Adrenal gland (tissue), 12 donors: ENCODE measurements around the gene DENND5B. TPM values are rescaled to one million over a fixed set of nuclear protein-coding genes. Genes with fewer than 3 reads are reported as not detected.

ENCODE experiments used
- DNase-seq, 7 donors: peaks; one replicate each; pipeline ENCODE4 v3.0.0-alpha.2; 2019 to 2020
- H3K27ac ChIP-seq, 5 donors: fragments of 200-600 bp; sonication (generic) in 4 of 5; 1 replicate in 3 of 5; 2 replicates in 2 of 5; pipeline versions ENCODE4 v1.5.1 to v1.8.0; 2016 to 2020; ENCODE audit warnings: mild to moderate bottlenecking in 1 of 5
- H3K27me3 ChIP-seq: fragments of 200-600 bp; 2 replicates; pipeline ENCODE4 v1.8.0; 2021
- H3K36me3 ChIP-seq, 2 donors: fragments of 200-600 bp; replicated peaks in 1 of 2; 1 replicate in 1 of 2; 2 replicates in 1 of 2; pipeline versions ENCODE4 v1.5.1 to v1.8.0; 2018 to 2022
- H3K4me1 ChIP-seq, 2 donors: fragments of 200-600 bp; replicated peaks in 1 of 2; 1 replicate in 1 of 2; 2 replicates in 1 of 2; pipeline versions ENCODE4 v1.5.1 to v1.8.0; 2018 to 2021
- H3K4me3 ChIP-seq, 4 donors: fragments of 200-600 bp; sonication (generic) in 3 of 4; one replicate each; pipeline ENCODE4 v1.5.1; 2016 to 2018
- H3K9me3 ChIP-seq, 3 donors: fragments of 200-600 bp; sonication (generic) in 1 of 3; replicated peaks in 1 of 3; 1 replicate in 2 of 3; 2 replicates in 1 of 3; pipeline versions ENCODE4 v1.5.1 to v1.8.0; 2016 to 2021
- POLR2A ChIP-seq, 2 donors: fragments of 450-650 bp; IDR thresholded peaks; one replicate each; pipeline ENCODE4 v1.6.1; 2017; ENCODE audit warnings: antibody characterized with exemption in 2 of 2, mild to moderate bottlenecking in 2 of 2, moderate library complexity in 1 of 2
- WGBS, 4 donors: extraction: QIAGEN DNeasy Blood & Tissue Kit in 2 of 4; methylation state at CpG; one replicate each; pipeline versions ENCODE4 v1.1.5 to v1.1.7; 2013 to 2017; 5-methylcytosine and 5-hydroxymethylcytosine counted together
- intact Hi-C, 2 donors: fragments of 100-400 bp; cut with DNase I; formaldehyde crosslinking; loops; one replicate each; pipeline versions ENCODE4 v1.14.1 to v1.15.0; 2022 to 2023
- polyA plus RNA-seq, 3 donors: library from polyadenylated mRNA; stranded (reverse); fragments of 200-250 nt in 2 of 3; fragments of 350-450 nt in 1 of 3; fragmentation: Illumina TruSeq in 1 of 3; extraction: RNeasy Lipid Tissue Mini Kit (QIAGEN cat#74804) in 1 of 3; gene quantifications; one replicate each; pipeline ENCODE4 v1.2.3, GENCODE V29; 2013 to 2014
- total RNA-seq, 9 donors: library from RNA; depleted of rRNA in 4 of 9; stranded (reverse); fragments of >200 nt in 4 of 9; fragments of 120-200 nt in 1 of 9; fragmentation: NEBNext Ultra II Directional in 1 of 9; extraction: Animal tissue kit (Norgen Biotek cat#: 25700) in 1 of 9; gene quantifications; one replicate each; pipeline versions ENCODE4 v1.1.0 to v1.2.4, GENCODE V29; 2013 to 2023
- TF ChIP-seq, protein P1 (sequence below), 6 experiments: fragments of 450-650 bp in 4 of 6; fragments of 200-600 bp in 2 of 6; sonication (generic) in 1 of 6; IDR thresholded peaks; 1 replicate in 5 of 6; 2 replicates in 1 of 6; pipeline versions ENCODE4 v1.5.1 to v1.8.0; 2016 to 2021; ENCODE audit warnings: antibody characterized with exemption in 6 of 6, mild to moderate bottlenecking in 2 of 6, moderate library complexity in 1 of 6
- donor health status: healthy with polysubstance abuse.
- donor health status: Bipolar disorder and iron deficiency.
- donor health status: DM: yes; HTN: yes; CAD: no.
- donor health status: DM: no; HTN: no; CAD: no.
- donor health status: DM: no; HTN: no; CAD: no.
- donor health status: DM: yes; HTN: yes; CAD: no.

The DENND5B gene
- total and polyA plus RNA-seq, 12 donors: 4.2 to 32.5 (median 23.0) TPM

DNA sequence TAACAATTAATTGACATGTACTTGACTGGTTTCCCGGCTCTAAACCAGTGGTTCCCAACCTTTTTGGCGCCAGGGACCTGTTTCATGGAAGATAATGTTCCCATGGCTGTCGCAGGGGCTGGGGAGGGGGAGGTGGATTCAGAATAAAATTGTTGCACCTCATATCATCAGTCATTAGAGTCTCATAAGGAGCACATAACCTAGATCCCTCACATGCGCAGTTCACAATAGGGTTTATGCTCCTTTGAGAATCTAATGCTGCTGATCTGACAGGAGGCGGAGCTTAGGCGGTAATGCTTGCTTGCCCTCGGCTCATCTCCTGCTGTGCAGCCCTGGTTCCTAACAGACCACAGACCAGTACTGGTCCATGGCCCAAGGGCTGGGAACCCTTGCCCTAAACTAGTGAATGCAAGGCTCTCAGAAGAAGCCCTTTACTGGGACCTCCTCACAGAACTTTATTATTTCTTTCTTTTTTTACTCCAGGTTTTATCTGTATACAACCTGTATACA is 178.6 kb downstream of the DENND5B start:
- Histone ChIP-seq H3K27me3 (no peaks in the 10 kb centered on the region), H3K4me3 (no peak overlapping the region), H3K36me3 (peaks cover 0 to 3% of the 10 kb centered on the region in 2 donors), H3K27ac (no peak overlapping the region), H3K4me1 (no peaks in the 10 kb centered on the region), H3K9me3 (no peaks in the 10 kb centered on the region)
- DNase-seq: no peak
- 79 to 93% (median 89%) methylated on average over 5 to 7 of the region's 7 CpGs for WGBS, 4 donors
- TF ChIP-seq POLR2A (IDR thresholded peaks at IDR 0.05): no peak
- TF ChIP-seq, protein P1, sequence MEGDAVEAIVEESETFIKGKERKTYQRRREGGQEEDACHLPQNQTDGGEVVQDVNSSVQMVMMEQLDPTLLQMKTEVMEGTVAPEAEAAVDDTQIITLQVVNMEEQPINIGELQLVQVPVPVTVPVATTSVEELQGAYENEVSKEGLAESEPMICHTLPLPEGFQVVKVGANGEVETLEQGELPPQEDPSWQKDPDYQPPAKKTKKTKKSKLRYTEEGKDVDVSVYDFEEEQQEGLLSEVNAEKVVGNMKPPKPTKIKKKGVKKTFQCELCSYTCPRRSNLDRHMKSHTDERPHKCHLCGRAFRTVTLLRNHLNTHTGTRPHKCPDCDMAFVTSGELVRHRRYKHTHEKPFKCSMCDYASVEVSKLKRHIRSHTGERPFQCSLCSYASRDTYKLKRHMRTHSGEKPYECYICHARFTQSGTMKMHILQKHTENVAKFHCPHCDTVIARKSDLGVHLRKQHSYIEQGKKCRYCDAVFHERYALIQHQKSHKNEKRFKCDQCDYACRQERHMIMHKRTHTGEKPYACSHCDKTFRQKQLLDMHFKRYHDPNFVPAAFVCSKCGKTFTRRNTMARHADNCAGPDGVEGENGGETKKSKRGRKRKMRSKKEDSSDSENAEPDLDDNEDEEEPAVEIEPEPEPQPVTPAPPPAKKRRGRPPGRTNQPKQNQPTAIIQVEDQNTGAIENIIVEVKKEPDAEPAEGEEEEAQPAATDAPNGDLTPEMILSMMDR (IDR thresholded peaks at IDR 0.05): no peak
- intact Hi-C loops: no loop called here

DNA sequence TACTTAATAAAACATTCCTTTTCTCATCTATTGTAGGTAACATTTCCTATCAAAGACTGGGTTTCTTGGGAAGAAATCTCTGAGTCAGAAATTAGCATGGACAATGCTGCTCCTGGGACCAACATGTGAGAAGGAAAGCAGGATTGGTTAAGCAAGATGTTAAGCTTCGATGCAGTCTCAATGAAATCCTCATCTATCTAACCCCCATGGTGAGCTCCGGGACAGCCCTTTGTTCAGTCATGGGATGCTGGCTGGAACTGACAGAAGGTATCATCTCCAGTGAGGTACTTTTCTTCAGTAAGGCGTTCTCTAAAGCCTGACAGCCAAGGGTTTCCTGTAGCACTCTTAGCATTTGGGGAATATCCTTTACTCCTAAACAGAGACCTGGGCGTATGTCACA is 182.2 kb downstream of the DENND5B start:
- intact Hi-C loops: no loop called here
- Histone ChIP-seq H3K9me3 (no peaks in the 10 kb centered on the region), H3K4me1 (no peaks in the 10 kb centered on the region), H3K27ac (no peak overlapping the region), H3K36me3 (peaks cover 0 to 3% of the 10 kb centered on the region in 2 donors), H3K27me3 (no peaks in the 10 kb centered on the region), H3K4me3 (no peak overlapping the region)
- DNase-seq: no peak
- 87 to 97% (median 94%) methylated on average over 4 of the region's 4 CpGs for WGBS, 4 donors
- TF ChIP-seq POLR2A (IDR thresholded peaks at IDR 0.05): no peak
- TF ChIP-seq, protein P1 (IDR thresholded peaks at IDR 0.05): no peak

DNA sequence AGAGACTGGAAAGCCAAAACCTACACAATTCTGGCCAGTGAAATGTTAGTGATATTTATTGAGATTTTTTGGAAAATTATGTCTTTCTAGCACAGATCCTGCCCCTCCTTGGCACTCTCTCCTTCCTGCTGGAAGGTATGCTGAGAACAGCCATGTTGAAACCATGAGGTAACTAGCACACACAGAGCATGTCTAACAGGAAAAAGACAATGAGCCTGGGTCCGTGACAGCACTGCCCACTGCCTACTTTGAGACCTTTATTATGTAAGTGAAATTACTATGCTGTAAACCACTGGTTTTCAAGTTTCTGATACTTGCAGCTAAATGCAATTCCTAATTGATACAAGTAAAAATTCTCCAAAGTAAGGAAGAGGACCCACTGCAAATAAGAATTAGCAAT is 183.4 kb downstream of the DENND5B start:
- Histone ChIP-seq H3K36me3 (peaks cover 0 to 3% of the 10 kb centered on the region in 2 donors), H3K4me1 (peaks cover 0 to 3% of the 10 kb centered on the region in 2 donors), H3K27ac (no peak overlapping the region), H3K9me3 (no peaks in the 10 kb centered on the region), H3K27me3 (no peaks in the 10 kb centered on the region), H3K4me3 (no peak overlapping the region)
- WGBS, 4 donors: 86 to 100% (median 94%) methylated on average over 1 of the region's 1 CpG
- TF ChIP-seq, protein P1 (IDR thresholded peaks at IDR 0.05): no peak
- no peak for TF ChIP-seq POLR2A (IDR thresholded peaks at IDR 0.05)
- intact Hi-C loops: no loop called here
- no peak for DNase-seq

DNA sequence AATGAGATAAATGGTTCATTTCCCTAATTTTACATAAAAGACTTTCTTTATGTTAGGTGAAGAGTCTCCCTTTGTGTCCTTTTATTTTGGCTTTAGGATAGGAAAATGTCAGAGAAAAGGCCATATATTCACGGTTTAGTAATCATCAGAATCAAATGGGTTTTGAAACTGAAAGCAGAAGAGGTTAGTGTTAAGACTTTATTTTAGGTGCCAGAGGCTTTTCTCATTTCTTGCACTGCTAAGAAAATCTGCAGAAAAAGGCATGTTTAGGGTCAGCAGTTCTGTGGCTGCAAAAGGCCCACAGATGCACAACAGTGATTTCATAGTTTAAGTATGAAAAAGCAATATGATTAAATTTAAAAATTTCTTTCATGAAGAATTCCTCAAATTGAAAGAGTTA is 184.6 kb downstream of the DENND5B start:
- peaks cover 0 to 3% of the 10 kb centered on the region in 2 donors for H3K4me1 ChIP-seq
- intact Hi-C loops: no loop called here
- H3K4me3 ChIP-seq: no peak overlapping the region
- 45 to 70% (median 55%) methylated on average over 1 of the region's 1 CpG for WGBS, 4 donors
- DNase-seq: no peak
- no peak overlapping the region for H3K27ac ChIP-seq
- no peaks in the 10 kb centered on the region for H3K27me3 ChIP-seq
- H3K9me3 ChIP-seq: no peaks in the 10 kb centered on the region
- peaks cover 0 to 3% of the 10 kb centered on the region in 2 donors for H3K36me3 ChIP-seq
- no peak for TF ChIP-seq POLR2A (IDR thresholded peaks at IDR 0.05)
- TF ChIP-seq, protein P1 (IDR thresholded peaks at IDR 0.05): no peak
